ENCODE data around the gene LY86.
A peak's percentile ranks its signal among the peaks of the same experiment; 100 is the strongest.
"Not testable (repeated sequence)": the region's sequence is repeated elsewhere in the genome, so short reads cannot be mapped to it uniquely, and the experiment has no call there.

Gene LY86

DNA sequence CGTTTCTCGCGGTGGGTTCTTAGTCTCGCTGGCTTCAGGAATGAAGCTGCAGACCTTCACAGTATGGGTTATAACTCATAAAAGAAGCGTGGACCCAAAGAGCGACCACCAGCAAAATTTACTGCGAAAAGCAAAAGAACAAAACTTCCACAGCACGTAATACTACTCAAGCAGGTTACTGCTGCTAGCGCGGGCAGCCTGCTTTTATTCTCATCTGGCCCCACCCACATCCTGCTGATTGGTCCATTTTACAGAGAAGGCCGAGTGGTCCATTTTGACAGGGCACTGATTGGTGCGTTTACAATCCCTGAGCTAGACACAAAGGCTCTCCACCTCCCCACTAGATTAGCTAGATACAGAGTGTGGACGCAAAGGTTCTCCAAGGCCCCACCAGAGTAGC is 17.4 kb downstream of the LY86 start:
- H3K9ac ChIP-seq (ENCODE audit: low read length in 5 of 5): no peak overlapping the region
- H3K27me3 ChIP-seq (ENCODE audit: control insufficient read depth in 5 of 5, insufficient read depth in 4 of 5, low read length in 5 of 5): no peaks in the 10 kb centered on the region
- peaks cover 0 to 16% (median 11%) of the 10 kb centered on the region in 5 donors for H3K4me1 ChIP-seq (ENCODE audit: control insufficient read depth in 5 of 5, insufficient read depth in 5 of 5, low read length in 5 of 5)
- peaks cover 0 to 6% (median 3%) of the 10 kb centered on the region in 5 donors for H3K9me3 ChIP-seq (ENCODE audit: control insufficient read depth in 5 of 5, low read length in 5 of 5)
- H3K36me3 ChIP-seq (ENCODE audit: control insufficient read depth in 5 of 5, insufficient read depth in 5 of 5, low read length in 5 of 5): no peaks in the 10 kb centered on the region
- H3K4me3 ChIP-seq (ENCODE audit: low read depth in 1 of 5, low read length in 5 of 5): no peak overlapping the region
- no peak overlapping the region for H3K27ac ChIP-seq (ENCODE audit: low read depth, low read length)

DNA sequence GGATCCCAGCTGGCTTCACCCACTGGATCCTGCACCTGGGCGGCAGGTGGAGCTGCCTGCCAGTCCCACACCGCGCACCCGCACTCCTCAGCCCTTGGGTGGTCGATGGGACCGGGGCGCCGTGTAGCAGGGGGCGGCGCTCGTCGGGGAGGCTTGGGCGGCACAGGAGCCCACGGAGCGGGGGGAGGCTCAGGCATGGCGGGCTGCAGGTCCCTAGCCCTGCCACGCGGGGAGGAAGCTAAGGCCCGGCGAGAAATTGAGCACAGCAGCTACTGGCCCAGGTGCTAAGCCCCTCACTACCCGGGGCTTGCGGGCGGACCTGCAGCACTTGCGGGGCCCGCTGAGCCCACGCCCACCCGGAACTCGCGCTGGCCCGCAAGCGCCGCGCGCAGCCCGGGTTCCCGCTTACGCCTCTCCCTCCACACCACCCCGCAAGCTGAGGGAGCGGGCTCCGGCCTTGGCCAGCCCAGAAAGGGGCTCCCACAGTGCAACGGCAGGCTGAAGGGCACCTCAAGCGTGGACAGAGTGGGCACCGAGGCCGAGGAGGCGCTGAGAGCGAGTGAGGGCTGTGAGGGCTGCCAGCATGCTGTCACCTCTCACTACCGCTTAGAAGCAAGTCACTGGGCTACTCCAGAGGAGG is 18.0 kb downstream of the LY86 start:
- H3K27ac ChIP-seq (ENCODE audit: low read depth, low read length); H3K4me3 ChIP-seq (ENCODE audit: low read depth in 1 of 5, low read length in 5 of 5); H3K9me3 ChIP-seq (ENCODE audit: control insufficient read depth in 5 of 5, low read length in 5 of 5); H3K9ac ChIP-seq (ENCODE audit: low read length in 5 of 5); H3K27me3 ChIP-seq (ENCODE audit: control insufficient read depth in 5 of 5, insufficient read depth in 4 of 5, low read length in 5 of 5); H3K36me3 ChIP-seq (ENCODE audit: control insufficient read depth in 5 of 5, insufficient read depth in 5 of 5, low read length in 5 of 5): not testable (repeated sequence)
- peaks cover 0 to 17% (median 10%) of the 10 kb centered on the region in 5 donors for H3K4me1 ChIP-seq (ENCODE audit: control insufficient read depth in 5 of 5, insufficient read depth in 5 of 5, low read length in 5 of 5)

DNA sequence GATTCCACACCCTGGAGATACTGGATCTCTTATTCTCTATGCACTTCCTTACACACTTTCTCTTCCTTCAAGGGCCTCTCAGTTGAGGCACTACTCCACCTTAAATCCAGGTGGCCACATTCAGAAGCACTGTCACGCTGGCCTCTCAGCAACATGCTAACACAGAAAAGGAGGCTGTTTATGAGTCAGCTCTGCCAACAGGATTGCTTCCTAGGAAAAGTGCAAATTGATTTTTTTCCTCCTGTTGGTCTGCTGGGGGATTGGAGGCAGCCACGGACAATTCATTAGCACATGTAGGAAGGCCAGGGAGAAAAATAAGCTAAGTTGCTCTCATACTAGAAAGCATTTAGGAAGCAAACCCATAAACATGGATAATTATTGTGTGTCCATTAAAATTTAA is 20.9 kb downstream of the LY86 start:
- peaks cover 0 to 2% (median 0%) of the 10 kb centered on the region in 5 donors for H3K9me3 ChIP-seq (ENCODE audit: control insufficient read depth in 5 of 5, low read length in 5 of 5)
- H3K9ac ChIP-seq (ENCODE audit: low read length in 5 of 5): no peak overlapping the region
- H3K4me3 ChIP-seq (ENCODE audit: low read depth in 1 of 5, low read length in 5 of 5): no peak overlapping the region
- H3K27ac ChIP-seq (ENCODE audit: low read depth, low read length): no peak overlapping the region
- no peaks in the 10 kb centered on the region for H3K36me3 ChIP-seq (ENCODE audit: control insufficient read depth in 5 of 5, insufficient read depth in 5 of 5, low read length in 5 of 5)
- H3K4me1 ChIP-seq (ENCODE audit: control insufficient read depth in 5 of 5, insufficient read depth in 5 of 5, low read length in 5 of 5): peaks cover 0 to 17% (median 10%) of the 10 kb centered on the region in 5 donors
- H3K27me3 ChIP-seq (ENCODE audit: control insufficient read depth in 5 of 5, insufficient read depth in 4 of 5, low read length in 5 of 5): no peaks in the 10 kb centered on the region

DNA sequence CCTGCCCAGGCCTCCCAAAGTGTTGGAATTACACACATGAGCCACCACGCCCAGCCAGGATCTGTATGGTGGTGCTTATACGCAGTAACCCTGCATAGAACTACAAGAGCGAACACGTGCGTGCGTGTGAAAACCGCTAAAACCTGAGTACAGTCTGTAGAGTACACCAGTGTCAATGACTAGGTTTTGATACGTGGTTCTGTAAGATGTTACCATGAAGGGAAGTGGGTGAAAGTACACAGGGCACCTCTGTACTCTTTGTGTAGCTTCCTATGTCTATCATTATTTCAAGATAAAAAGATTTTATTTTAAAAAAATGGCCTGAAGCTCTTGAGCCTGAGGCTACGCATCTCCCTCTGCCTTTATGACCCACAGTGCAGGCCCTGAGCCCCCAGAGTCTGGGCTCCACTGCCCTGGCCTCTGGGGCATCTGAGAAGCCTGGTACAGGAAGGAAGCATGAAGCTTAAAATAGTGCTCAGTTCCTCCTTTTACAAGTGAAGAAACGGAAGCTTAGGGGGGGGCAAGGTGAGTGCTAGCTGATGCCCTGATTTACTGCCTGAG is 21.6 kb downstream of the LY86 start:
- no peaks in the 10 kb centered on the region for H3K36me3 ChIP-seq (ENCODE audit: control insufficient read depth in 5 of 5, insufficient read depth in 5 of 5, low read length in 5 of 5)
- H3K9me3 ChIP-seq (ENCODE audit: control insufficient read depth in 5 of 5, low read length in 5 of 5): no peaks in the 10 kb centered on the region
- H3K4me1 ChIP-seq (ENCODE audit: control insufficient read depth in 5 of 5, insufficient read depth in 5 of 5, low read length in 5 of 5): peaks cover 0 to 17% (median 10%) of the 10 kb centered on the region in 5 donors
- H3K27me3 ChIP-seq (ENCODE audit: control insufficient read depth in 5 of 5, insufficient read depth in 4 of 5, low read length in 5 of 5): no peaks in the 10 kb centered on the region
- no peak overlapping the region for H3K4me3 ChIP-seq (ENCODE audit: low read depth in 1 of 5, low read length in 5 of 5)
- H3K9ac ChIP-seq (ENCODE audit: low read length in 5 of 5): peak overlapping the region in 1 of 5 donors; percentile 7
- H3K27ac ChIP-seq (ENCODE audit: low read depth, low read length): no peak overlapping the region

DNA sequence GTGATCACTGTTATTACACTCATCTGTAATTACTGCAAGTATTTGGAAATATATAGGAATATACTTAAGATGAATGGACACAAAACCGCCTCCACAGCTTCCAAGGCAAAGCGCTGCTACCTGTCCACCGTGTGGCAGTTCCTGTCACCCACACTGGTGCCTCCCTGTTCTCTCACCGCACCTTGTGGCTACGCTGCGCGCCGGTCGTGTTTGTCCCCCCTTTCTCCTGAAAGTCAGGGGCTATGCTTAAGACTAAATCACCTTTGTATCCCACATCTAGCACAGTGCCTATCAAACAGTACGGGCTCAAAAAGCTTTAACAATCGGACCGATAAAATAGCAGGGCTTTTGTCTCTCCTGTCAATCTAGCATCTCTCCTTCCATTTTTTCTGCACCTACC is 23.0 kb downstream of the LY86 start:
- H3K36me3 ChIP-seq (ENCODE audit: control insufficient read depth in 5 of 5, insufficient read depth in 5 of 5, low read length in 5 of 5): no peaks in the 10 kb centered on the region
- H3K9me3 ChIP-seq (ENCODE audit: control insufficient read depth in 5 of 5, low read length in 5 of 5): no peaks in the 10 kb centered on the region
- H3K9ac ChIP-seq (ENCODE audit: low read length in 5 of 5): no peak overlapping the region
- H3K27ac ChIP-seq (ENCODE audit: low read depth, low read length): no peak overlapping the region
- no peak overlapping the region for H3K4me3 ChIP-seq (ENCODE audit: low read depth in 1 of 5, low read length in 5 of 5)
- no peaks in the 10 kb centered on the region for H3K27me3 ChIP-seq (ENCODE audit: control insufficient read depth in 5 of 5, insufficient read depth in 4 of 5, low read length in 5 of 5)
- peaks cover 0 to 17% (median 10%) of the 10 kb centered on the region in 5 donors for H3K4me1 ChIP-seq (ENCODE audit: control insufficient read depth in 5 of 5, insufficient read depth in 5 of 5, low read length in 5 of 5)

DNA sequence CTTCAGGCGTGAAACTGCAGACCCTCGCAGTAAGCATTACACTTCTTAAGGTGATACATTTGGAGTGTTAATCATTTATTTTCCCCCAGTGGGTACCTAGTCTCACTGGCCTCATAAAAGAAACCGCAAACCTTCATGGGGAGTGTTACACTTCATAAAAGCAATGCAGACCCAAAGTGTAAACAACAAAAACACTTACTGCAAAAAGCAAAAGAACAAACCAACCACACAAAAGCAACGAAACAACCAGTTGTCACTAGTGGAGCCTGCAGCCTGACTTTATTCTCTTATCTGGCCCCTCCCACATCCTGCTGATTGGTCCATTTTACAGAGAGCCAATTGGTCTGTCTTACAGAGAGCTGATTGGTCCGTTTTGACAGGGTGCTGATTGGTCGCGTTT is 23.8 kb downstream of the LY86 start:
- H3K4me3 ChIP-seq (ENCODE audit: low read depth in 1 of 5, low read length in 5 of 5): no peak overlapping the region
- no peaks in the 10 kb centered on the region for H3K9me3 ChIP-seq (ENCODE audit: control insufficient read depth in 5 of 5, low read length in 5 of 5)
- no peaks in the 10 kb centered on the region for H3K36me3 ChIP-seq (ENCODE audit: control insufficient read depth in 5 of 5, insufficient read depth in 5 of 5, low read length in 5 of 5)
- no peak overlapping the region for H3K27ac ChIP-seq (ENCODE audit: low read depth, low read length)
- H3K27me3 ChIP-seq (ENCODE audit: control insufficient read depth in 5 of 5, insufficient read depth in 4 of 5, low read length in 5 of 5): no peaks in the 10 kb centered on the region
- H3K9ac ChIP-seq (ENCODE audit: low read length in 5 of 5): no peak overlapping the region
- H3K4me1 ChIP-seq (ENCODE audit: control insufficient read depth in 5 of 5, insufficient read depth in 5 of 5, low read length in 5 of 5): peaks cover 0 to 17% (median 12%) of the 10 kb centered on the region in 5 donors

DNA sequence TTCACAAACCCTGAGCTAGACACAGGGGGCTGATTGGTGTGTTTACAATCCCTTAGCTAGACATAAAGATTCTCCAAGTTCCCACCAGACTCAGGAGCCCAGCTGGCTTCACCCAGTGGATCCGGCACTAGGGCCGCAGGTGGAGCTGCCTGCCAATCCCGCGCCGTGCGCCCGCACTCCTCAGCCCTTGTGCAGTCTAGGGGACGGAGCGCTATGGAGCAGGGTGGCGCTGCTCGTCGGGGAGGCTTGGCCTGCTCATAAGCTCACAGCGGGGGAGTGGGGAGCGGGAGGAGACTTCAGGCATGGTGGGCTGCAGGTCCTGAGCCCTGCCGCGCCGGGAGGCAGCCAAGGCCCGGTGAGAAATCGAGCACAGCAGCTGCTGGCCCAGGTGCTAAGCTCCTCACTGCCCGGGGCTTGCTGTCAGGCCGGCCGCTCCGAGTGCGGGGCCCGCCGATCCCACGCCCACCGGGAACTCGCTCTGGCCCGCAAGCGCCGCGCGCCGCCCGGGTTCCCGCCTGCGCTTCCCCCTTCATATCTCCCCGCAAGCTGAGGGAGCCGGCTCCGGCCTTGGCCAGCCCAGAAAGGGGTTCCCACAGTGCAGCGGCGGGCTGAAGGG is 24.7 kb downstream of the LY86 start:
- H3K9ac ChIP-seq (ENCODE audit: low read length in 5 of 5); H3K9me3 ChIP-seq (ENCODE audit: control insufficient read depth in 5 of 5, low read length in 5 of 5); H3K27me3 ChIP-seq (ENCODE audit: control insufficient read depth in 5 of 5, insufficient read depth in 4 of 5, low read length in 5 of 5); H3K27ac ChIP-seq (ENCODE audit: low read depth, low read length); H3K36me3 ChIP-seq (ENCODE audit: control insufficient read depth in 5 of 5, insufficient read depth in 5 of 5, low read length in 5 of 5); H3K4me3 ChIP-seq (ENCODE audit: low read depth in 1 of 5, low read length in 5 of 5): not testable (repeated sequence)
- peaks cover 0 to 17% (median 12%) of the 10 kb centered on the region in 5 donors for H3K4me1 ChIP-seq (ENCODE audit: control insufficient read depth in 5 of 5, insufficient read depth in 5 of 5, low read length in 5 of 5)

DNA sequence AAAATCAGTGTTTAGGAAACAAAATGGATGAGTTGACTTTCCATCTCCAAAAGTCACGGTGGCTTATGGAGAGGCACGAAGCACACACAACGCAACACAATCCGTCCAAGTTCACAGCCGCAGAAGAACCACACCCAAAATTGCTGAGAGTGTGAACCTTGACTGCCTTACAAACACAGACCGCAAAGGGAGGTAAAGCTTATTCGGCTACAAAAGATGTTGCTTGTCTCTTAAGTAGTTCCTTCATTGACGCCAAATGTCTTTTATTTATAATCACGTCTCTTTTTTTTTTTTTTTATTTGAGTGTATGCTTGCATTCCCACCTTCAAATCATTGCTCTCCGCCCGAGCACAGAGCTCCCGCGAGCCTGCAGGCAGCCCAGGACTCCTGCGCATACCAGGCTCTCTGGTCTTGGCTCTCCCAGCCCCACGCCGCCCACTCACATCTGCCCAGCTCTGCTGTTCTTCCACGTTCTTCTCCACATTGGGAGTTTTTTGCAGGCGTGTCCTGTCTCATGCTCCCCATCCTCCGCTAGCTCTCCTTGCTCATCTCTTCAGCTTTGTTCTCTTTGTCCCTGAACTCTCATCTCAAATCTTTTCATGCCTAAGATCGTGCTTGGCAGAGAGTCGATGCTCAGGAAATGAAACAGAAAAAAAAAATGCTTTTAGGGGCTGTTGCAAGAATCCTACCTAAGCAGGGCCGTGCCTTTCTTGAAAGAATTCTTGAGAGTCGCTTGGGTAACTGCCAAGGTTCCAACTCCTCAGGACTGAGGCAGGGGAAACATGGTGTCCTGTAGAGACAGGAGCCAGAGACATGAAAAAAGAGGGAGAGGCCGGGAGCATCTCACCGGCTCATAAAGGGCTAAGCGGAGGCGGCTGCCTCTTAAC is 25.8 kb downstream of the LY86 start:
- H3K4me1 ChIP-seq (ENCODE audit: control insufficient read depth in 5 of 5, insufficient read depth in 5 of 5, low read length in 5 of 5): peaks cover 0 to 24% (median 23%) of the 10 kb centered on the region in 5 donors
- no peaks in the 10 kb centered on the region for H3K36me3 ChIP-seq (ENCODE audit: control insufficient read depth in 5 of 5, insufficient read depth in 5 of 5, low read length in 5 of 5)
- no peaks in the 10 kb centered on the region for H3K9me3 ChIP-seq (ENCODE audit: control insufficient read depth in 5 of 5, low read length in 5 of 5)
- H3K9ac ChIP-seq (ENCODE audit: low read length in 5 of 5): no peak overlapping the region
- H3K4me3 ChIP-seq (ENCODE audit: low read depth in 1 of 5, low read length in 5 of 5): no peak overlapping the region
- no peak overlapping the region for H3K27ac ChIP-seq (ENCODE audit: low read depth, low read length)
- H3K27me3 ChIP-seq (ENCODE audit: control insufficient read depth in 5 of 5, insufficient read depth in 4 of 5, low read length in 5 of 5): no peaks in the 10 kb centered on the region

DNA sequence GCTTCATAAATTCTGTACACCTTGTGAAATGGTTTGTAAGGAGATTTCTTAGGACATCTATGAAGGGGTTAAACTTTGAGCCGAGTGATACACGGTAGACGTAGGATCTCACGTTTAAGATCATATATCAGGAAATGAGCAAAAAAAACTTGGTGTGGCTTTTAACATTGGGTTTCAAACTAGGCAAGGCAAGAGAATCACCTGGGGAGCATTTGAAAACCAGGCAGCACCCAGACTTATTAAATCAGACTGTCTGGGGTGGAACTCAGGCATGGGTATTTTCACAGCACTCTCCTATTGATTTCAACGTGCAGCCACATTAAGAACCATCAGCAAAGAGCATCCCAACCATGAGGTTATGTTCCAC is 26.4 kb downstream of the LY86 start:
- Histone ChIP-seq H3K27me3 (ENCODE audit: control insufficient read depth in 5 of 5, insufficient read depth in 4 of 5, low read length in 5 of 5) (no peaks in the 10 kb centered on the region), H3K4me1 (ENCODE audit: control insufficient read depth in 5 of 5, insufficient read depth in 5 of 5, low read length in 5 of 5) (peaks cover 0 to 27% (median 24%) of the 10 kb centered on the region in 5 donors), H3K36me3 (ENCODE audit: control insufficient read depth in 5 of 5, insufficient read depth in 5 of 5, low read length in 5 of 5) (no peaks in the 10 kb centered on the region), H3K4me3 (ENCODE audit: low read depth in 1 of 5, low read length in 5 of 5) (no peak overlapping the region), H3K9ac (ENCODE audit: low read length in 5 of 5) (no peak overlapping the region), H3K9me3 (ENCODE audit: control insufficient read depth in 5 of 5, low read length in 5 of 5) (no peaks in the 10 kb centered on the region), H3K27ac (ENCODE audit: low read depth, low read length) (no peak overlapping the region)

DNA sequence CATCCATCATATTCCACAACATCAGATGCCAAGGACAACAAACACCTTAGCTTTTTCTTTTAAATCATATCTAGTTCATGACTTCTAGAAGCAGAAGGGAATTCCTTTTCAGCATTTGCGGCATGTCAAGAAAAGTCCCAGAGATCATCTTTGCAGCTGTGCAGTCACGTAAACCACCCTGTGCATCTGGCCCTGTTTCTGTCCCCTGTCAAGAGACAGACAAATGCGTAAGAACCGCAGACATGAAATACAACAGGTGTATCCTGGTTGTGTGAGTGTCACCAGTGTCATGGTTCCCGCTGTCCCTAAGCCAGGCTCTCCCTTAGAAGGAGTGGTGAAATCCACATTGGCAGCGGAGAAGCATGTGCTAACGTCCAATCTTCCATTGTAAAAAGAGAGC is 28.1 kb downstream of the LY86 start:
- H3K36me3 ChIP-seq (ENCODE audit: control insufficient read depth in 5 of 5, insufficient read depth in 5 of 5, low read length in 5 of 5): no peaks in the 10 kb centered on the region
- H3K4me1 ChIP-seq (ENCODE audit: control insufficient read depth in 5 of 5, insufficient read depth in 5 of 5, low read length in 5 of 5): peaks cover 0 to 41% (median 33%) of the 10 kb centered on the region in 5 donors
- no peak overlapping the region for H3K4me3 ChIP-seq (ENCODE audit: low read depth in 1 of 5, low read length in 5 of 5)
- no peaks in the 10 kb centered on the region for H3K9me3 ChIP-seq (ENCODE audit: control insufficient read depth in 5 of 5, low read length in 5 of 5)
- no peak overlapping the region for H3K27ac ChIP-seq (ENCODE audit: low read depth, low read length)
- no peak overlapping the region for H3K9ac ChIP-seq (ENCODE audit: low read length in 5 of 5)
- H3K27me3 ChIP-seq (ENCODE audit: control insufficient read depth in 5 of 5, insufficient read depth in 4 of 5, low read length in 5 of 5): no peaks in the 10 kb centered on the region

Data from subcutaneous abdominal adipose tissue (tissue), 5 donors.